ENCODE results near the gene NFKB2.

The NFKB2 gene

DNA sequence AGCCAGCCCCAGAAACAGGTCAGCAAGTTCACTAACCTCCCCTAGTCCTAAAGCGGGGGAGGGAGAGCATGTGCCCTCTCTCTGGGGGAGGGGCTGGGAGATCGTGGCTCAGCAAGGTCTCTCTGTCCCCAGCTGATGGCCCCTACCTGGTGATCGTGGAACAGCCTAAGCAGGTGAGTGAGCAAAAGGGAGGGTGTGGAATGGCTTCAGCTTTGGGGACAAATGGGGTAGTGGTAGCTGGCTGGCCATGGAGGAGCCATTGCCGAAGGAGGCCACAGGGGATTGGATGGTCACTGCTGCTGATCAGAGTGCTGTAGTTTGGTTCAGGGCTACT is 779 bp downstream of the NFKB2 start:
- DNase-seq, result no peak

DNA sequence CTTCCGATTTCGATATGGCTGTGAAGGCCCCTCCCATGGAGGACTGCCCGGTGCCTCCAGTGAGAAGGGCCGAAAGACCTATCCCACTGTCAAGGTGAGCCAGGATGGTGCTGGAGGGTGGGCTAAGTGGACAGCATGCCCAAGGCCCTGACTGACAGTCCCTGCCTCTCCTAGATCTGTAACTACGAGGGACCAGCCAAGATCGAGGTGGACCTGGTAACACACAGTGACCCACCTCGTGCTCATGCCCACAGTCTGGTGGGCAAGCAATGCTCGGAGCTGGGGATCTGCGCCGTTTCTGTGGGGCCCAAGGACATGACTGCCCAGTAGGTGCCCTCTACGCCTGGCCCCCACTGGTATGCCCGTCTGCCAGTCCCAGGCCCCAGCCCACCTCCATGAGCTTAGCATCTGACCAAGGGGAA is 1.2 kb downstream of the NFKB2 start:
- no peak for DNase-seq

DNA sequence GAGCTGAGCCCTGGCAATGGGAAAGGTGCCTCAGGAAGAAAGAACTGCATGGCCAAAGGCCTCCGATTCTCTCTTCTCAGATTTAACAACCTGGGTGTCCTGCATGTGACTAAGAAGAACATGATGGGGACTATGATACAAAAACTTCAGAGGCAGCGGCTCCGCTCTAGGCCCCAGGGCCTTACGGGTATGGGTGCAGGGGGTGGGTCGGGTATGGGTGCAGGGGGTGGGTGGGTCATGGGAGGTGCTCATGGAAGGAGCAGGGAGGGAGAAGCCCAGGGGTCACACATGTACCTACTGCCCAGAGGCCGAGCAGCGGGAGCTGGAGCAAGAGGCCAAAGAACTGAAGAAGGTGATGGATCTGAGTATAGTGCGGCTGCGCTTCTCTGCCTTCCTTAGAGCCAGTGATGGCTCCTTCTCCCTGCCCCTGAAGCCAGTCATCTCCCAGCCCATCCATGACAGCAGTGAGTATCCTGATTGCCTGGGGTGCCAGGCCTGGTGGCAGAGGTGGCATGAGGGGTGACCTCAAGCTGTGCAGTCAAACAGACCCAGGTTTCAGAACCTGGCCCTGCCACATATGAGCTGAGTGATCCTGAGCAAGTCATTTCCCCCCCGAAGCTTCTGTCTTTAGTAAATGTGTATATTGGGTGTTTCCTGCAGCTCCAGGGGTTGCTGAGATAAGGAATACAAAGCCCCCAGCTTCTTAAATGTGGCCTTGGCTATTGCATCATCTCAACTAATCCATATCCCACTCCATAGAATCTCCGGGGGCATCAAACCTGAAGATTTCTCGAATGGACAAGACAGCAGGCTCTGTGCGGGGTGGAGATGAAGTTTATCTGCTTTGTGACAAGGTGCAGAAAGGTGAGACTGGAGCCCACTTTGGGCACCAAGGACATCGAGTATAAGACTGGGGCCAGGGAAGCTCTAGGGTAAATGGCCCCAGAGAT is 2.0 kb downstream of the NFKB2 start:
- no peak for DNase-seq

DNA sequence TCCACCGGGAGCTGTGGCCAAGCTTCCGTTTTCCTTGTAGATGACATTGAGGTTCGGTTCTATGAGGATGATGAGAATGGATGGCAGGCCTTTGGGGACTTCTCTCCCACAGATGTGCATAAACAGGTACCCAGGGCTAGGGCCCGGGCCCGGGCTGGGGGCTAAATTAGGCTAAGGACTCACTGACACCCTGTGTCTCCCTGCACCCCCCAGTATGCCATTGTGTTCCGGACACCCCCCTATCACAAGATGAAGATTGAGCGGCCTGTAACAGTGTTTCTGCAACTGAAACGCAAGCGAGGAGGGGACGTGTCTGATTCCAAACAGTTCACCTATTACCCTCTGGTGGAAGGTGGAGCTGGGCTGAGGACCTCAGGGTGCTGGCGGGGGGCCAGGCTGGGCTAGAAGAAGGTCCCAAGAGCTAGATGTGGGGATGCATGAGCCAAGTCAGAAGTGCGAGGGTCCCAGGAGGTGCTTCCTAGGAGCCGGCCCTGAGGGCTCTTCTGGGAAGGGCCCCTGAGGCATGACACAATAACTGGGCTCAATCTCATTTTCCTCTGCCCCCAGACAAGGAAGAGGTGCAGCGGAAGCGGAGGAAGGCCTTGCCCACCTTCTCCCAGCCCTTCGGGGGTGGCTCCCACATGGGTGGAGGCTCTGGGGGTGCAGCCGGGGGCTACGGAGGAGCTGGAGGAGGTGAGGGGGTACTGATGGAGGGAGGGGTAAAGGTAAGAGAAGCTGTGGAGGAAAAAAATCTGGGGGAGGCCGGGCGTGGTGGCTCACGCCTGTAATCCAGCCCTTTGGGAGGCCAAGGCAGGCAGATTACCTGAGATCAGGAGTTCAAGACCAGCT is 2.9 kb downstream of the NFKB2 start:
- DNase-seq, result no peak

DNA sequence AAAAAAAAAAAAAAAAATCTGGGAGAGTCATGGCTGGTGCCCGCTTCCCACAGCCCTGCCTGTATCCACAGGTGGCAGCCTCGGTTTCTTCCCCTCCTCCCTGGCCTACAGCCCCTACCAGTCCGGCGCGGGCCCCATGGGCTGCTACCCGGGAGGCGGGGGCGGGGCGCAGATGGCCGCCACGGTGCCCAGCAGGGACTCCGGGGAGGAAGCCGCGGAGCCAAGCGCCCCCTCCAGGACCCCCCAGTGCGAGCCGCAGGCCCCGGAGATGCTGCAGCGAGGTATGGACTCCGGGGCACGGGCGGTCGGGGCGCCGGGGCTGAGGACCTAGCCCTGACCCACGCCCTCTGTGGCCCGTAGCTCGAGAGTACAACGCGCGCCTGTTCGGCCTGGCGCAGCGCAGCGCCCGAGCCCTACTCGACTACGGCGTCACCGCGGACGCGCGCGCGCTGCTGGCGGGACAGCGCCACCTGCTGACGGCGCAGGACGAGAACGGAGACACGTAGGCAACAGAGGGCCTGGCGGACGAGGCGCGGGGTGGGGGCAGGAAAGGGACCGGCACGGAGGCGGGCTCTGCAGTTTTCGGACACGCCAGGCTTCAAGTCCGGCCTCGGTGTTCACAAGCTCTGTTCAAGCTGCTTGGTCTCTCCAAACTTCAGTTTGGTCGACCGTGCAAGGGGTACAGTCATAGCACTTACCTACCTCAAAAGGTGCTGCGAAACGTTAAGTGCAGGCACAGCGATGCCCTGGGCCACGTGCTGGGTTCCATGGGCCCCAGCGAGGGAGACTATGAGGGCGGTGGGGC is 3.9 kb downstream of the NFKB2 start:
- peak; percentile 89 for DNase-seq

DNA sequence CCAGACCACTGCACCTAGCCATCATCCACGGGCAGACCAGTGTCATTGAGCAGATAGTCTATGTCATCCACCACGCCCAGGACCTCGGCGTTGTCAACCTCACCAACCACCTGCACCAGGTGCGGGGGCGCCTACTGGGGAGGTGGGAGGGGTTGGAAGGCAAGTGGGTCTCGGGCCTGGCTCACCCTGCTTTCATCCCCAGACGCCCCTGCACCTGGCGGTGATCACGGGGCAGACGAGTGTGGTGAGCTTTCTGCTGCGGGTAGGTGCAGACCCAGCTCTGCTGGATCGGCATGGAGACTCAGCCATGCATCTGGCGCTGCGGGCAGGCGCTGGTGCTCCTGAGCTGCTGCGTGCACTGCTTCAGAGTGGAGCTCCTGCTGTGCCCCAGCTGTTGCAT is 4.6 kb downstream of the NFKB2 start:
- DNase-seq, result no peak

DNA sequence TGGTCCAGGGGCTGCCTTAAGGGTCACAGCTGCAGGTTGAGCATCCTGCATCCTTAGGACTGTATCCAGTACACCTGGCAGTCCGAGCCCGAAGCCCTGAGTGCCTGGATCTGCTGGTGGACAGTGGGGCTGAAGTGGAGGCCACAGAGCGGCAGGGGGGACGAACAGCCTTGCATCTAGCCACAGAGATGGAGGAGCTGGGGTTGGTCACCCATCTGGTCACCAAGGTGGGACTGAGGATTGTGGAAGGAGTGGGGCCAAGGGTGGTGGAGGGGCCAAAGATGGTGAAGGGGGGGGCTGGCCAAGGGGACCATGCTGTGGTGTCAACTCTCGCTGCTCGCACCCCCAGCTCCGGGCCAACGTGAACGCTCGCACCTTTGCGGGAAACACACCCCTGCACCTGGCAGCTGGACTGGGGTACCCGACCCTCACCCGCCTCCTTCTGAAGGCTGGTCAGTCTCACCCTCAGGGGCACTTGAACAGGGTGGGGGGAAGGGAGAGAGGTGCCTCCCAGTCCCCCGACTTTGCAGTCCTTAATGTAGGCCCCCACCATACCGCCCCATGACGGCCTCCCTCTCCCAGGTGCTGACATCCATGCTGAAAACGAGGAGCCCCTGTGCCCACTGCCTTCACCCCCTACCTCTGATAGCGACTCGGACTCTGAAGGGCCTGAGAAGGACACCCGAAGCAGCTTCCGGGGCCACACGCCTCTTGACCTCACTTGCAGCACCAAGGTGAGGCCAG is 5.3 kb downstream of the NFKB2 start:
- DNase-seq, result no peak

DNA sequence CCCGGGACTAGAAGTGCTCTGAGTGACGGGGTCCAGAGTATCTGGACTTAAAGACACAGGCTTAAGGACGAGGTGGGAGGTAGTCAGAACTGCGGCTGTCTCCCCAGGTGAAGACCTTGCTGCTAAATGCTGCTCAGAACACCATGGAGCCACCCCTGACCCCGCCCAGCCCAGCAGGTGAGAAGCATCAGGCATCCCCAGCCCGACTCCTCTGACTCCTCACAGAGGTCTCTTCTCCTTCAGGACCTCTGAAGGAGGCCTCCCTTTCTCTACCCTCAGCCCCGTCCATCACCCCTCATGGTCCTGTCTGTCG is 5.8 kb downstream of the NFKB2 start:
- no peak for DNase-seq

DNA sequence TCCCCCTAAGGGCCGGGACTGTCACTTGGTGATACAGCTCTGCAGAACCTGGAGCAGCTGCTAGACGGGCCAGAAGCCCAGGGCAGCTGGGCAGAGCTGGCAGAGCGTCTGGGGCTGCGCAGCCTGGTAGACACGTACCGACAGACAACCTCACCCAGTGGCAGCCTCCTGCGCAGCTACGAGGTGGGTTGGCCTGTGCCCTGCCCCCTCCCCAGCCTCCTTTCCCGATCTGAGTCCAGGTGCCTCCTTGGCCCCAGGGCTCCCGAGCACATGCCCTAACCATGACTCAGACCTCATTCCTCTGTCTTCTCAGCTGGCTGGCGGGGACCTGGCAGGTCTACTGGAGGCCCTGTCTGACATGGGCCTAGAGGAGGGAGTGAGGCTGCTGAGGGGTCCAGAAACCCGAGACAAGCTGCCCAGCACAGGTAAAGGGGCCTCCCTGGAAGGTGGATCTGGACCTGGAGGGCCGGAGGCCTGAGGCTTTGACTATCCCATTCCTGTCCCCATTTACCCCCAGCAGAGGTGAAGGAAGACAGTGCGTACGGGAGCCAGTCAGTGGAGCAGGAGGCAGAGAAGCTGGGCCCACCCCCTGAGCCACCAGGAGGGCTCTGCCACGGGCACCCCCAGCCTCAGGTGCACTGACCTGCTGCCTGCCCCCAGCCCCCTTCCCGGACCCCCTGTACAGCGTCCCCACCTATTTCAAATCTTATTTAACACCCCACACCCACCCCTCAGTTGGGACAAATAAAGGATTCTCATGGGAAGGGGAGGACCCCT is 6.4 kb downstream of the NFKB2 start:
- DNase-seq, result no peak

DNA sequence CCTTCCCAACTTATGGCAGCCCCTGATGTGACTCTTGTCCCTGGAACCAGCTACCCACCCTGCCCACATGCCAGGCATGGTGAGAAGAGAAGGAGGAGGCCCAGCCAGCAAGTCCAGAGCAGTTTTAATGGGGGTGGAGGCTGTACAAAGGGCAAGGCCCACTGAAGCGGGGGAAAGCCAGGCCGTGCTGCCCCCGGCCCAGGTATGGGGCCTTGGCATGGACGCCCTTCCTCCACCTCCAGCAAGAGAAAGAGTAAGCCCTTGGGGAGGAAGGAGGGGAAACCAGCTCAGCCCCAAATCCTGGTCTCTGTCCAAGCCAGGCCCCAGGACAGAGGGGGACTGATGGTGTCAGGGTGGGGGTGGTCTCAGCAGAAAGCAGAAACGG is 7.0 kb downstream of the NFKB2 start:
- no peak for DNase-seq

DNA sequence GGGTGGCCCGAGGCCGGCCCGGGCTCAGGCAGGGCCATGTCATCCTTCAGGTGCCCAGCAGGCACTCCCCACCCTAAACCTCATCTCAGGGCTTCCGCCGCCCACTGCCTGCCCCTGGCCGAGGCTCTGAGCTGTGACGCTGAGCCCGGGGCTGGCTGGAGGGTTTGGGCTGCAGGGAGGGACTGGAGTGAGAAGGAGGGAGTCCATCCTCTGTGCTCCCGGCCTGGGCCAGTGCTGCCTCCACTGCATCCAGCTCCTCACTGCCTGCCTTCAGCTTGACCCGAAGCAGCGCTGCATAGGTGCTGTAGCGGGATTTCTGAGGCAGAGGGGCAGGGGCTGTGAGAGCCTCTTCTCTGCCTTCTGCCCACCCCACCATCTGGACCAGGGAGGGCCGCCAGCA is 7.6 kb downstream of the NFKB2 start:
- DNase-seq, result no peak

DNA sequence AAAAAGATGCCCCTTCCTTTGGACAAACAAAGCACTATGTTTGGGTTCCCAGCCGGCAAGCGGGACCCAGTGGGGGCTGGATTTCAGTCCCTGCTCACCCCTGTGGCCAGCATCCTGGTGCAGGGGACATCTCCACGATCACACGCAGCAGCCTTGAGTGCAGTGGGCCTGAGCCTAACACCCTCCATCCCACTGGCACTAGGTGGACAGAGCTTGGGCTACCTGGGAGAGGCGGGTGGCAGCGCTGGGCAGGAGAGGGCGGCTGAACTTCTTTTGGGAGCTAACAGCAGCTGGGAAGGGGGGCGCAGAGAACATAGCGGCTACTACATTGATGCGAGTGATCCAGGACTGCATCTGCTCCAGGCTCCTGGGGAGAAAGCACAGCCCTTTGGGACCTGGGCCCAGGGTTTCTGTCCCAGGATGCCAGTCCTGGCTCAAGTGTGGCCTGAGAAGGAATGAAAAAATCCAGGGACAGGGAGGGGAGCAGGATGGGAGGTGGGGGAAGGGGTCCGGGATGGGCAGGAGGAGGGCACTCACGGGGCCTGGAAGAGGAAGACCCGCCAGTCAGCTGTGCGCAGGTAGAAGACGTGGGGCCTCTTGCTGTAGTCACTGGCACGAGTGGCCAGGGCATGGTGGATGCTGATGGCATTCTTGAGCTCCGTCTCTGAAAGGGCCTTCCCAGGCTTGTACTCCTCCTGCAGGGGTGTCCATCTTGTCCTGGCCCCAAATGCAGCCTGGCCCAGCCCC is 9.0 kb downstream of the NFKB2 start:
- DNase-seq, result no peak

DNA sequence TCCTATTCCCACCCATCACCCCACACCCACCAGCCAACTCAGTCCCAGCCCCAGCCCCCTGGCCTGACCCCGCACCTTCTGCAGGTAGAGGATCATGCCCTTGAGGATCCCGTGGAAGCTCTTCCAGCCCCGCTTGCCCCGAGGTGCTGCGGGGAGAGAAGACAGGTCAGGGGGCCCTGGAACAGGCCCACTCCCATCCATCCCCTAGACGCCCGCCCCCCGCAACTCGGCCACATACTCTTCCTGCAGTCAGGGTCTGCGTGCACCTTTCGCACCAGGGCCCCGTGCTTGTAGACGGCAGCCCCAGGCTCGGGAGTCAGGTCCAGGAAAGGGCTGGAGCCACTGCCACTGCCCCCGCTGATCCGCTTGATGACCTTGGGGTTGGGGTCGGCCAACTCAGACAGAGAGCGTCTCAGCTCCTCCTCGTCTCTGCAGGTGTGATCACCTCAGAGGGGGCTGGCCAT is 9.6 kb downstream of the NFKB2 start:
- no peak for DNase-seq

DNA sequence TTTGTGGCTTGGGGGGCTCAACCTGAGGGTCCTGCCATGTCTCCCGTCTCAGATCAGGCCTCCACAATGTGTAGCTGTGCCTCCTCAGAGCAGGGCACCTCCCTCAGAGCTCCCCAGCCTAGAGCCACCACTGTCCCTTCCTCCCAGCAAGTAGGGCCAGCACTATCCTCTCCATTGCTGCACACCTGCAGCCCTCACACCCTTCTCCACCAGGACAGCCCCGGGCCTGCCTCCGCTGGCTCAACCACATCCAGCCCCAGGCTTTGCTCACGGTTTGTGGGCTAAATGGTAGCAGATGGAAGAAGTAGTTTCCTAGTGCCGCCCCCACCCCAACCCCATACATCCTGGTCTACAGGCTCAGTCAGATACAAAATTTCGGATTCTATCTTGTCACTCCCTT is 10.1 kb downstream of the NFKB2 start:
- DNase-seq, result no peak

DNA sequence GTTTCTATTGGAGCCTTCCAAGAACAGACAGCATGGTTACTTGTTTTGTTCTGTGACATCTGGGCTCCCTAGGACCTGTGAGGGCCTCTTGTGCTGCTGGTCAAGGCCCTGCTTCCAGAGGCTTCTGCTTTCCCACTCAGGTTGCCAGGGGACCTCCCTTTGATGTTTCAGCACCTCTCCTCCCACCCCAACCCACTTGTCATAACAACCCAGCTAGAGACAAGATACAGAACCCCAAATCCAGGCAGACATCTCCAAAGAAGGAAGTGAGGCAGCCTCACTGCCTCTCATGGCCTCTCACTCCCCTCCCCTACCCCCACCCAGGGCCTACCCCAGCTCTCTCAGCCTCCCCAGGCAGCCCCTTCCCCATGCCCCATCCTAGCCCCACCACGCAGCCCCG is 11.3 kb downstream of the NFKB2 start:
- DNase-seq, result no peak

DNA sequence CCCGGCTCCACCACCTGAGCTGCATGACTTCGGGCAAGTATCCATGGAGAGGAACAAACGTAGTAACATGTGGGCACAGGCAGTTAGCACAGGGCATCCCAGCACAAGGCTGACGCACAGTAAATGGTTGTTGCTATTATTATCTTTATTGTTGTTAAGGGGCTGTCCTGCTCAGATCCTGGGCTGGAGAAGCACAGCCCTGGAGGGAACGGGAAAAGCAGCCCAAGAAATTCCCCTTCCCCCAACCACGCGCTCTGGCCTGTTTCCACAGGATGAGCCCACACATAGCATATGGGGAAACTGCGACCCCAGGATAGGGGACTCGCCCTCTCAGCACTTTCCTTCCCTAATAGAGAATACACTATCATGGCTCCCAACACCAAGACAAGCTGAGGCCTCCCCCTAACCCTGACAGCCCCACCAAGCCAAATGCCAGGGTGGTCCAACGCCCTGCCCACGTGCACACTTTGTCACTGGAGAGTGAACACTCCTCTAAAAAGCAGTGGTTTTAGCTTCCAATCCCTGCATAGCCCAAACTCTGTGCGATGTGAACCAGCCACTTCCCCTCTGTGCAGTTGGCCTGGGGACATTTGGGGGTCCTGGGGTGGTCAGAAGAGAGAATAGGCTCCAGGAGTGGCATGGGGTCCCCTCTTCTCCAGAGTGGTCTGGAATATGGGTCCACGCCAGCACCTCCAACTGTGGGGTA is 12.1 kb downstream of the NFKB2 start:
- no peak for DNase-seq

DNA sequence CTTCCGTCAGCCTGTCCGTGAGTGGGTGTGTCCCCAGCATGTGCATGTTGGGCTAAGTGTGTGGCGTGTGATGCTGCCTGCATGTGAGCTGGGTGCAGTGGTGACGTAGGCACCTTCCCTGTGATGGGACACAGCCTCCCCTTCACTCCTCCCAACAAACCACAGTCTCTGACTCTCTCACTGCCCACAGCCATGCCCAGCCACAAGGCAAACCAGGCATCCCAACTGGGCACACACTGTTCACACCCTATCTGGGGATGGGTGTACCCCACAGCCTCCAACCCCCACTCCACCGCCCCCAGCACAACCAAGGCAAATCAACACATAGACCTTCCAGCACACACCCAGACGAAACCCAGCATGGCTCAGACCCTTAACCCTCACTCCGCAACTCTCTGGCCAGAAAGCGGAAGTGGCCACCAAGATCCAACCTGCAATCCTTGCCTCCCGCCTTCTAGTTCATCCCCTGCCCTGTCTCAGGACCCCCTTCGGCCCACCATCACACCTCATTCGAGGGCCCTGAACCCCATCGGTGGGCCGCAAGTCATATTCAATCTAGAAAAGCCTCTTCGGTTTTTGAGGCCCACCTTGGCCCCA is 12.7 kb downstream of the NFKB2 start:
- no peak for DNase-seq

DNA sequence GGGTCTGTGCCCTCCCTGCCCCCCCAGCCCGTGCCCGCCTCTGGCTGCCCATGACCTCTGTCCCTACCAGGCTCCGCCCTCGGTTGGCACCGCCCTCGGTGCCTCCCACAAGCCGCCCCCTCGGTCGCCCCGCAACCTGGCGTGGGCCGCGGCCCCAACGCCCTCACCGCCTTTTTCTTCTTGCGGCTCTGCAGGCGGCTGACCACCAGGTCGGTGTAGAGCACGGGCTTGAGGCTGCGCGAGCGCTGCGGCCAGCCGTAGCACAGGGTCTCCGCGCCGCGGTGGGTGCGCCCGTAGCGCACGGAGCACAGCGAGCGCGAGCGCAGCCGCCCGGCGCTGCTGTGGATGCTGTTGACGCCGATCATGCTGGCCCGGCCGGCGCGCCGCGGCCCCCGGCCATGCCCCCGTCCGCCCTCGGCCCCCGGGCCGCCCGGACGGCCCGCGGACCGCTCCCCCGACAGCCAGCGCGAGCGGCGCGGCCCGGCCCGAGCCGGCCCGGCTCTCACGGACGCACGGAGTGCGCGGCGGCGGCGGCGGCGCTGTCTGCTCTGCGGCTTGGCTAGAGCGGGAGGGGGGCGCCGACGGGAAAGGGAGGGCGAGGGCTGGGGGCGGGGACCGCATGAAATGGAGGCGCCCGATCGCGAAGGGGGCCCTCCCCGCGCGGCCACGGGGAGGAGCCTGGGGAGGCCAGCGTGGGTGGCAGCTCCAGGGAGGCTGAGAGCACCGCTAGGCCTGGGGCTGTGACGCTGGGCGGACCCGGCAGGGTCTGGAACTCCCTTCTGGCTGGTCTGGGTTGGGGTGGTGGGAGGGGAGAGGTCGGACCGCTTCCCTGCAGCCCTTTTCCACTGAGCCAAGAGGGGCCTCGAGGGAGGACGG is 13.5 kb downstream of the NFKB2 start:
- no peak for DNase-seq

Measured in hematopoietic multipotent progenitor cell treated with erythropoietin and hydrocortisone succinate and interleukin-3 and kit ligand, for 6 days (in vitro differentiated cells).